ENCODE data around the gene FANCE. TPM values are rescaled to one million over a fixed set of nuclear protein-coding genes. Genes with fewer than 3 reads are reported as not detected.
A peak's percentile ranks its signal among the peaks of the same experiment; 100 is the strongest.

FANCE gene
- total RNA-seq, 2 experiments from 2014 or later, result 1.6 to 1.7 TPM

DNA sequence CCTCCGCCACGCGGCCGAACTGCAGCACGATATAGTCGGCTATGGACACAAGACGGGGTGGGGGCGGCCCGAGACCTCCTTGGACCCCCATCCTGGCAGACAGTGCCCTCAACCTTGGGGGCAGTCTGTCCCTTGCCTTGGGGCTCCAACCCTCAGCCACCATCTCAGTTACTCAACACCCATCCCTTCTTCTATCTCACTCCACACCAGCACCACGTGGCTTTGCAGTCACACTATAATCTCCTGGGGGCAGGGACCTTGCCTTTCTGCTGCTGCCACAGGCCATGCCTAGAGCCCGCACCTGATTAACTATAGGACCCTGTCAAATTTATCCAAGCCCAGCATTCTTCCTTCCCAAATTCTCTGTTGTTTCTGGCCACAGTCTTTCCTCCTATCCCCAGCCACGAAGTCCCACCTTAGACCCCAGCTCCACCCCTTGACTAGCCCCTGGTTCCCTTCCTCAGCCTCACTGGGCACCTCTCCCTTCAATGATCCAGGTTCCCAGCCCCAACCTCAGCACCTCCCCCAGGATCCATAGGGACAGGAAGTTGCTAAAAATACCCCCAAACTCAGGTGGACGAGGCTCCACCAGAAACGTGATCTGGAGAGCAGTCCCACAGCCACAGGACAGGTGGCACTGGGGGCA lies 46.4 kb downstream of the FANCE start:
- Histone ChIP-seq H3K4me1 (ENCODE audit: insufficient read depth, low read length) (peaks cover 29% of the 10 kb centered on the region), H3K27me3 (ENCODE audit: control insufficient read depth in 1 of 2, insufficient read depth in 2 of 2, low read length in 2 of 2) (peaks cover 3 to 20% of the 10 kb centered on the region in 2 experiments), H3K9me3 (ENCODE audit: control insufficient read depth in 1 of 2, insufficient read depth in 1 of 2, low read length in 2 of 2) (peaks cover 0 to 7% of the 10 kb centered on the region in 2 experiments), H3K4me3 (ENCODE audit: low read length) (peak overlapping the region; percentile 60), H3K27ac (ENCODE audit: low read depth in 1 of 2, low read length in 2 of 2) (no peak overlapping the region), H3K36me3 (ENCODE audit: insufficient read depth, low read length) (no peaks in the 10 kb centered on the region)
- ATAC-seq (ENCODE audit: poor library complexity), result no peak
- Mint-ChIP-seq H3K4me1 (ENCODE audit: low read depth) (peaks cover 20% of the 10 kb centered on the region), H3K36me3 (ENCODE audit: low read depth) (no peaks in the 10 kb centered on the region), H3K9me3 (no peaks in the 10 kb centered on the region), H3K27me3 (peaks cover 30% of the 10 kb centered on the region), H3K27ac (peak overlapping the region; percentile 38), H3K4me3 (peak overlapping the region; percentile 85)
- CTCF ChIA-PET, result interaction anchor here (1.3 kb wide), 1 partner anchor 30 kb away, joined by 3 read pairs; the partner anchor contains the start of gene RPL10A
- DNase-seq, result no peak
- TF ChIP-seq, protein P1, sequence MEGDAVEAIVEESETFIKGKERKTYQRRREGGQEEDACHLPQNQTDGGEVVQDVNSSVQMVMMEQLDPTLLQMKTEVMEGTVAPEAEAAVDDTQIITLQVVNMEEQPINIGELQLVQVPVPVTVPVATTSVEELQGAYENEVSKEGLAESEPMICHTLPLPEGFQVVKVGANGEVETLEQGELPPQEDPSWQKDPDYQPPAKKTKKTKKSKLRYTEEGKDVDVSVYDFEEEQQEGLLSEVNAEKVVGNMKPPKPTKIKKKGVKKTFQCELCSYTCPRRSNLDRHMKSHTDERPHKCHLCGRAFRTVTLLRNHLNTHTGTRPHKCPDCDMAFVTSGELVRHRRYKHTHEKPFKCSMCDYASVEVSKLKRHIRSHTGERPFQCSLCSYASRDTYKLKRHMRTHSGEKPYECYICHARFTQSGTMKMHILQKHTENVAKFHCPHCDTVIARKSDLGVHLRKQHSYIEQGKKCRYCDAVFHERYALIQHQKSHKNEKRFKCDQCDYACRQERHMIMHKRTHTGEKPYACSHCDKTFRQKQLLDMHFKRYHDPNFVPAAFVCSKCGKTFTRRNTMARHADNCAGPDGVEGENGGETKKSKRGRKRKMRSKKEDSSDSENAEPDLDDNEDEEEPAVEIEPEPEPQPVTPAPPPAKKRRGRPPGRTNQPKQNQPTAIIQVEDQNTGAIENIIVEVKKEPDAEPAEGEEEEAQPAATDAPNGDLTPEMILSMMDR (IDR thresholded peaks at IDR 0.05), result no peak
- intact Hi-C loops (cut with DNase I, micrococcal nuclease), result no loop called here
- POLR2A ChIA-PET, result interaction anchor here (1.1 to 1.3 kb wide), 3 partner anchors 10 to 54 kb away, joined by 3 to 4 read pairs (median 4); no protein-coding TSS in a partner anchor

DNA sequence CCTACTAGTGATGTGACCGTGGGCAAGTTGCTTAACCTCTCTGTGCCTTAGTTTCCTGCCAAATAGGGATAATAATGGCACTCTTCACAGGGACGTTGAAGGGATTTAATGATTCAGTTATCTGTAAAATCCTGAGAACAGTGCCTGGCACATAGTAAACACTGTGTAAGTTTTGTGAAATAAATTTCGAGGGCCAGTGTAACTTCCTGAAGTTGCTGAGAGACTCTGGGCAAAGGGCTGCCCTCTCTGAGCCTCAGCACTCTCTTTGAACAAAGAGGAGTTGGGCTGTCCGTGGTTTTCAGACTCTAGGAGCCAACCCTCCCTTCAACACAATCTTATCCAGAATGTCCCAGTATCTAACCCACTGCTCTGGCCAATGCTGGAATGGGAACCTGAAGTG lies 47.2 kb downstream of the FANCE start:
- ATAC-seq (ENCODE audit: poor library complexity), result no peak
- no peak overlapping the region for H3K27ac ChIP-seq (ENCODE audit: low read depth in 1 of 2, low read length in 2 of 2)
- ChIA-PET POLR2A (no interaction called here), CTCF (no interaction called here)
- Mint-ChIP-seq H3K9me3 (no peaks in the 10 kb centered on the region), H3K36me3 (ENCODE audit: low read depth) (no peaks in the 10 kb centered on the region), H3K4me3 (no peak overlapping the region), H3K27ac (no peak overlapping the region), H3K4me1 (ENCODE audit: low read depth) (peaks cover 14% of the 10 kb centered on the region), H3K27me3 (peaks cover 30% of the 10 kb centered on the region)
- DNase-seq, result no peak
- H3K4me1 ChIP-seq (ENCODE audit: insufficient read depth, low read length), result peaks cover 22% of the 10 kb centered on the region
- peaks cover 0 to 7% of the 10 kb centered on the region in 2 experiments for H3K9me3 ChIP-seq (ENCODE audit: control insufficient read depth in 1 of 2, insufficient read depth in 1 of 2, low read length in 2 of 2)
- no peaks in the 10 kb centered on the region for H3K36me3 ChIP-seq (ENCODE audit: insufficient read depth, low read length)
- peaks cover 7 to 26% of the 10 kb centered on the region in 2 experiments for H3K27me3 ChIP-seq (ENCODE audit: control insufficient read depth in 1 of 2, insufficient read depth in 2 of 2, low read length in 2 of 2)
- intact Hi-C loops (cut with DNase I, micrococcal nuclease), result no loop called here
- TF ChIP-seq, protein P1 (IDR thresholded peaks at IDR 0.05), result no peak
- no peak overlapping the region for H3K4me3 ChIP-seq (ENCODE audit: low read length)

DNA sequence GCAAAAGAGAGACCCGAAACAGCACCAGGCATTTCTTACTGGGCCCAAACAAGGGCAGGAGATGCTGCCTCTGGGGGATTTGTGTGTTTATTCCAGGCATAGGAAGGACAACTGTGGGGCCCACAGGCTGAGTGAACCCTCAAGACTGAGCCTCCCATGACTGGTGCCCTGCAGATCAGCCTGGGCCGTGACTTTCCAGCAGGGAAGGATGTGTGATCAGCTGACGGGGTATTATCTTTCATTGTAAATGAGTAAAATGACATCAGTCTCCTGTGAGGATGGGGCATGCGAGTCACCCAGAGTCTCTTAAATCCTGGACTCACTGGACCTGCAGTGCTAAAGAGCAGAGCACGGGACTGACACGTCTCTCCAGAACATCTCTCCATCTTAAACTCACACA lies 48.6 kb downstream of the FANCE start:
- DNase-seq (no peak), ATAC-seq (ENCODE audit: poor library complexity) (no peak)
- no peaks in the 10 kb centered on the region for H3K9me3 Mint-ChIP-seq
- no peak overlapping the region for H3K4me3 Mint-ChIP-seq
- peaks cover 30% of the 10 kb centered on the region for H3K27me3 Mint-ChIP-seq
- Histone ChIP-seq H3K4me1 (ENCODE audit: insufficient read depth, low read length) (peaks cover 18% of the 10 kb centered on the region), H3K27ac (ENCODE audit: low read depth in 1 of 2, low read length in 2 of 2) (no peak overlapping the region), H3K27me3 (ENCODE audit: control insufficient read depth in 1 of 2, insufficient read depth in 2 of 2, low read length in 2 of 2) (peaks cover 7 to 26% of the 10 kb centered on the region in 2 experiments), H3K4me3 (ENCODE audit: low read length) (no peak overlapping the region), H3K9me3 (ENCODE audit: control insufficient read depth in 1 of 2, insufficient read depth in 1 of 2, low read length in 2 of 2) (peaks cover 0 to 7% of the 10 kb centered on the region in 2 experiments), H3K36me3 (ENCODE audit: insufficient read depth, low read length) (no peaks in the 10 kb centered on the region)
- H3K27ac Mint-ChIP-seq, result no peak overlapping the region
- TF ChIP-seq, protein P1 (IDR thresholded peaks at IDR 0.05), result no peak
- peaks cover 10% of the 10 kb centered on the region for H3K4me1 Mint-ChIP-seq (ENCODE audit: low read depth)
- ChIA-PET CTCF (no interaction called here), POLR2A (no interaction called here)
- no peaks in the 10 kb centered on the region for H3K36me3 Mint-ChIP-seq (ENCODE audit: low read depth)
- intact Hi-C loops (cut with DNase I, micrococcal nuclease), result no loop called here

Data from CD4-positive, alpha-beta T cell (primary cell).